22Rv1 (cell line): ENCODE data around the gene MED27.

Source experiments
- CTCF ChIP-seq: fragments of 450-650 bp; IDR thresholded peaks from 2 replicates; pipeline ENCODE4 v1.5.1; 2017; ENCODE audit warnings: mild to moderate bottlenecking
- ZFX ChIP-seq: fragments of 450-650 bp; IDR thresholded peaks from 2 replicates; pipeline ENCODE4 v1.6.1; 2017; ENCODE audit warnings: antibody characterized with exemption, borderline replicate concordance

- TF ChIP-seq ZFX (no peak), CTCF (no peak)
These were observed 52.6 kb downstream of the MED27 start for GRCh38 chr9:132026932-132027585.
